HL-60 (cell line): Measurements from ENCODE around the gene MUC5AC.

Source experiments
- DNase-seq, 2 experiments: peaks; one replicate each; pipeline ENCODE4 v3.0.0-alpha.2; 2010 to 2020; ENCODE audit warnings: low read depth in 1 of 2, low spot score in 1 of 2
- H3K27ac ChIP-seq: fragments of 250-450 bp; sonication (Bioruptor Pico); replicated peaks from 2 replicates; pipeline ENCODE4 v1.5.1; 2020; ENCODE audit warnings: mild to moderate bottlenecking, moderate library complexity
- H3K27me3 ChIP-seq: fragments of 250-450 bp; sonication (Bioruptor Pico); 2 replicates; pipeline ENCODE4 v1.5.1; 2021; ENCODE audit warnings: mild to moderate bottlenecking, moderate library complexity; ENCODE audit not compliant: insufficient read depth, poor library complexity, severe bottlenecking
- H3K4me3 ChIP-seq: replicated peaks from 2 replicates; pipeline ENCODE4 v1.5.1; 2011; ENCODE audit warnings: mild to moderate bottlenecking, control low read depth, low read length; ENCODE audit not compliant: insufficient read depth
- GABPA ChIP-seq: IDR thresholded peaks from 2 replicates; pipeline ENCODE4 v1.6.1; 2012; ENCODE audit warnings: low read depth
- POLR2AphosphoS5 ChIP-seq: IDR thresholded peaks from 2 replicates; pipeline ENCODE4 v1.6.1; 2012; ENCODE audit warnings: low read depth
- SPI1 ChIP-seq: IDR thresholded peaks from 2 replicates; pipeline ENCODE4 v1.6.1; 2012; ENCODE audit warnings: low read depth, mild to moderate bottlenecking, borderline replicate concordance
- TF ChIP-seq, protein P1 (sequence below): IDR thresholded peaks from 2 replicates; pipeline ENCODE4 v1.6.1; 2012; ENCODE audit warnings: low read depth; ENCODE audit not compliant: insufficient replicate concordance
- TF ChIP-seq, protein P2 (sequence below): IDR thresholded peaks from one replicate; pipeline ENCODE4 v1.5.1; 2011; ENCODE audit warnings: low read length, control low read depth, inconsistent platforms; ENCODE audit not compliant: insufficient read depth

Gene MUC5AC

DNA sequence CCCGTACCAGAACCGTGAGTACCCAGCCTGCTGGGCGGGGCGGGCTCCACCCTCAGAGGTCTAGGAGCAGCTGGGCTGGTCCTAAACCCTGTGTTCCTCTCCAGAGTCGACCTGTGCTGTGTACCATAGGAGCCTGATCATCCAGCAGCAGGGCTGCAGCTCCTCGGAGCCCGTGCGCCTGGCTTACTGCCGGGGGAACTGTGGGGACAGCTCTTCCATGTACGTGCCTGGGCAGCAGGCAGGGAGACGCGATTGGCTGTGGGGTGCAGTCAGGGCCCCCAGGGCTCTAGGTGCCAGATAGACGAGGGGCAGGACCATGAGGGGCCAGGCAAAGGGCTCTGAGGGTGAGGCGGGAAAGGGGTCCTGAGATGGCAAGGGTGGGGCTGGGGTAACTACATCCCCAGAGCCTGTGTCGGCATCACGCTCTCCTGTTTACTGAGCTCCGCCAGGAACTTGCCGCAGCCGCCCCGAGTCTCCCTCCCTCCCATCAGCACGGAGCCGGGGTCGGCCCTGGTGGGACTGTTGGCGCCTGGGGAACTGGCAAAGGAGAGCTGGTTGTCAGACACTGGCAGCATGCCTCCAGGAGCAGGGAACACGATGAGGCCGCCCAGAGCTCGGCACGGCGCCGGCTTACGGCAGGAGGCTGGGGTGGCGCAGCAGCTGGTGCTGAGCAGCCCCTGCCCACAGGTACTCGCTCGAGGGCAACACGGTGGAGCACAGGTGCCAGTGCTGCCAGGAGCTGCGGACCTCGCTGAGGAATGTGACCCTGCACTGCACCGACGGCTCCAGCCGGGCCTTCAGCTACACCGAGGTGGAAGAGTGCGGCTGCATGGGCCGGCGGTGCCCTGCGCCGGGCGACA, 42.2 kb downstream of the MUC5AC start:
- no peak for TF ChIP-seq POLR2AphosphoS5
- TF ChIP-seq, protein P1, sequence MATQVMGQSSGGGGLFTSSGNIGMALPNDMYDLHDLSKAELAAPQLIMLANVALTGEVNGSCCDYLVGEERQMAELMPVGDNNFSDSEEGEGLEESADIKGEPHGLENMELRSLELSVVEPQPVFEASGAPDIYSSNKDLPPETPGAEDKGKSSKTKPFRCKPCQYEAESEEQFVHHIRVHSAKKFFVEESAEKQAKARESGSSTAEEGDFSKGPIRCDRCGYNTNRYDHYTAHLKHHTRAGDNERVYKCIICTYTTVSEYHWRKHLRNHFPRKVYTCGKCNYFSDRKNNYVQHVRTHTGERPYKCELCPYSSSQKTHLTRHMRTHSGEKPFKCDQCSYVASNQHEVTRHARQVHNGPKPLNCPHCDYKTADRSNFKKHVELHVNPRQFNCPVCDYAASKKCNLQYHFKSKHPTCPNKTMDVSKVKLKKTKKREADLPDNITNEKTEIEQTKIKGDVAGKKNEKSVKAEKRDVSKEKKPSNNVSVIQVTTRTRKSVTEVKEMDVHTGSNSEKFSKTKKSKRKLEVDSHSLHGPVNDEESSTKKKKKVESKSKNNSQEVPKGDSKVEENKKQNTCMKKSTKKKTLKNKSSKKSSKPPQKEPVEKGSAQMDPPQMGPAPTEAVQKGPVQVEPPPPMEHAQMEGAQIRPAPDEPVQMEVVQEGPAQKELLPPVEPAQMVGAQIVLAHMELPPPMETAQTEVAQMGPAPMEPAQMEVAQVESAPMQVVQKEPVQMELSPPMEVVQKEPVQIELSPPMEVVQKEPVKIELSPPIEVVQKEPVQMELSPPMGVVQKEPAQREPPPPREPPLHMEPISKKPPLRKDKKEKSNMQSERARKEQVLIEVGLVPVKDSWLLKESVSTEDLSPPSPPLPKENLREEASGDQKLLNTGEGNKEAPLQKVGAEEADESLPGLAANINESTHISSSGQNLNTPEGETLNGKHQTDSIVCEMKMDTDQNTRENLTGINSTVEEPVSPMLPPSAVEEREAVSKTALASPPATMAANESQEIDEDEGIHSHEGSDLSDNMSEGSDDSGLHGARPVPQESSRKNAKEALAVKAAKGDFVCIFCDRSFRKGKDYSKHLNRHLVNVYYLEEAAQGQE: no peak
- TF ChIP-seq, protein P2, sequence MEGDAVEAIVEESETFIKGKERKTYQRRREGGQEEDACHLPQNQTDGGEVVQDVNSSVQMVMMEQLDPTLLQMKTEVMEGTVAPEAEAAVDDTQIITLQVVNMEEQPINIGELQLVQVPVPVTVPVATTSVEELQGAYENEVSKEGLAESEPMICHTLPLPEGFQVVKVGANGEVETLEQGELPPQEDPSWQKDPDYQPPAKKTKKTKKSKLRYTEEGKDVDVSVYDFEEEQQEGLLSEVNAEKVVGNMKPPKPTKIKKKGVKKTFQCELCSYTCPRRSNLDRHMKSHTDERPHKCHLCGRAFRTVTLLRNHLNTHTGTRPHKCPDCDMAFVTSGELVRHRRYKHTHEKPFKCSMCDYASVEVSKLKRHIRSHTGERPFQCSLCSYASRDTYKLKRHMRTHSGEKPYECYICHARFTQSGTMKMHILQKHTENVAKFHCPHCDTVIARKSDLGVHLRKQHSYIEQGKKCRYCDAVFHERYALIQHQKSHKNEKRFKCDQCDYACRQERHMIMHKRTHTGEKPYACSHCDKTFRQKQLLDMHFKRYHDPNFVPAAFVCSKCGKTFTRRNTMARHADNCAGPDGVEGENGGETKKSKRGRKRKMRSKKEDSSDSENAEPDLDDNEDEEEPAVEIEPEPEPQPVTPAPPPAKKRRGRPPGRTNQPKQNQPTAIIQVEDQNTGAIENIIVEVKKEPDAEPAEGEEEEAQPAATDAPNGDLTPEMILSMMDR: no peak
- TF ChIP-seq SPI1: no peak
- TF ChIP-seq GABPA: no peak
- no peak for DNase-seq
- H3K4me3 ChIP-seq: no peak overlapping the region
- H3K27ac ChIP-seq: no peak overlapping the region
- H3K27me3 ChIP-seq: no peaks in the 10 kb centered on the region

DNA sequence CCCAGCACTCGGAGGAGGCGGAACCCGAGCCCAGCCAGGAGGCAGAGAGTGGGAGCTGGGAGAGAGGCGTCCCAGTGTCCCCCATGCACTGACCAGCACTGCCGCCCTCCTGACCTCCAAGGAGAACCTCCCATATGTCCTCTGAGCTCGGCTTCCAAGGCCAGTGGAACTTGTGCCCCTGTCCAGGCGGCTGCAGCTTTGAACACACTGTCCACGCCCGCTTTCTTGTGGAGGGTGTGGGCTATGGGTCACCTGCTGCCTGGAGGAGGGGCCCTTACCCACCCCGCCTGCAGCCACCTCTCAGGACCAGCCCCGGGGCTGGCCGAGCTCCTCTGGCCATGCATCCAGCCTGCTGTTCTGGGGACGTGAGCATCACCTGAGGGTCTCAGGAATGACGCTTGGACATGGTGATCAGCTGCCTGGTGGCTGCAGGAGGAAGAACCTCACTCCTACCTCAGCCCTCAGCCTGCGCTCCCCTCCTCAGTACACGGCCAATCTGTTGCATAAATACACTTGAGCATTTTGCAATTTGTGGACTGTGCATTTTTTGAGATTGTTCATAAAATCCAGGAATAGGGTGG, 42.9 kb downstream of the MUC5AC start:
- no peak for DNase-seq
- TF ChIP-seq, protein P1: no peak
- TF ChIP-seq SPI1: no peak
- no peak for TF ChIP-seq POLR2AphosphoS5
- TF ChIP-seq, protein P2: no peak
- Histone ChIP-seq H3K27ac (no peak overlapping the region), H3K27me3 (no peaks in the 10 kb centered on the region), H3K4me3 (no peak overlapping the region)

DNA sequence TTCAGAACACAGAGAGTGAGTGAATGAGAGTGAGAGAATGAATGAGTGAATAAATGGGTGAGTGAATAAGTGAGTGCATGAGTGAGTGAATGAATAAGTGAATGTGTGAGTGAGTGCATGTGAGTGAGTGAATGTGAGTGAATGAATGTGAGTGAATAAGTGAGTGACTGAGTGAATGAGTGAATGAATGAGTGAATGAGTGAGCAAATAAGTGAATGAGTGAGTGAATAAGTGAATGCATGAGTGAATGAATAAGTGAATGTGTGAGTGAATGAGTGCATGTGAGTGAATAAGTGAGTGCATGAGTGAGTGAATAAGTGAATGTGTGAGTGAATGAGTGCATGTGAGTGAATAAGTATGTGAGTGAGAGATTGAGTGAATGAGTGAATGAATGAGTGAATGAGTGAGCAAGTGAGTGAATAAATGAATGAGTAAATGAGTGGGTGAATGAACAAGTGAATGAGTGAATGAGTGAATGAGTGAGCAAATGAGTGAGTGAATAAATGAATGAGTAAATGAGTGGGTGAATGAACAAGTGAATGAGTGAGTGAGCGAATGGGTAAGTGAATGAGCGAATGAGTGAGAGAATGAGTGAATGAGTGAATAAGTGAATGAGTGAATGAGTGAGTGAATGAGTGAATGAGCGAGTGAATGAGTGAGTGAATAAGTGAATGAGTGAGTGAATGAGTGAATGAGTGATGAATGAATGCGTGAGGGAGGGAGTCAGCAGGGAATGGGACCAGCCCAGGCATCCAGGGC, 43.8 kb downstream of the MUC5AC start:
- no peaks in the 10 kb centered on the region for H3K27me3 ChIP-seq
- H3K27ac ChIP-seq: no peak overlapping the region
- no peak overlapping the region for H3K4me3 ChIP-seq
- TF ChIP-seq, protein P2: no peak
- TF ChIP-seq POLR2AphosphoS5 (no peak), GABPA (no peak), SPI1 (no peak)
- TF ChIP-seq, protein P1: no peak
- no peak for DNase-seq
